ENCODE data around the gene SMAD9.
A peak's percentile ranks its signal among the peaks of the same experiment; 100 is the strongest.

Gene SMAD9

GRCh38 chr13:36919833-36920615 lies at the start of gene SMAD9:
Gene SMAD9, minus strand, starts transcription at chr13:36920238. Its CDS starts 40,549 bp downstream, at chr13:36879689.
- DNase-seq (ENCODE audit: low spot score): peak; percentile 81

GRCh38 chr13:36966404-36966803 lies 46.4 kb upstream of the SMAD9 start:
- no peak for DNase-seq (ENCODE audit: low spot score)

- no peak for DNase-seq (ENCODE audit: low spot score)
These were observed 45.7 kb upstream of the SMAD9 start for GRCh38 chr13:36965767-36966166.

GRCh38 chr13:36959456-36960116 lies 39.5 kb upstream of the SMAD9 start:
- DNase-seq (ENCODE audit: low spot score): no peak

- no peak for DNase-seq (ENCODE audit: low spot score)
These were observed 34.5 kb upstream of the SMAD9 start for GRCh38 chr13:36954542-36954941.

GRCh38 chr13:36950920-36951319 lies 30.9 kb upstream of the SMAD9 start:
- DNase-seq (ENCODE audit: low spot score): no peak

- no peak for DNase-seq (ENCODE audit: low spot score)
These were observed 30.3 kb upstream of the SMAD9 start for GRCh38 chr13:36950330-36950729.

- no peak for DNase-seq (ENCODE audit: low spot score)
These were observed 25.0 kb upstream of the SMAD9 start for GRCh38 chr13:36945078-36945477.

GRCh38 chr13:36925603-36926002 lies 5.6 kb upstream of the SMAD9 start:
- no peak for DNase-seq (ENCODE audit: low spot score)

- no peak for DNase-seq (ENCODE audit: low spot score)
These were observed 4.0 kb upstream of the SMAD9 start for GRCh38 chr13:36924001-36924400.

- DNase-seq (ENCODE audit: low spot score): no peak
These were observed 1.7 kb upstream of the SMAD9 start for GRCh38 chr13:36921631-36922301.

GRCh38 chr13:36920616-36921185 lies 663 bp upstream of the SMAD9 start:
- DNase-seq (ENCODE audit: low spot score): no peak

- DNase-seq (ENCODE audit: low spot score): peak; percentile 59
These were observed 736 bp downstream of the SMAD9 start for GRCh38 chr13:36919171-36919832.

GRCh38 chr13:36918246-36919131 lies 1.5 kb downstream of the SMAD9 start:
- DNase-seq (ENCODE audit: low spot score): no peak

- no peak for DNase-seq (ENCODE audit: low spot score)
These were observed 2.7 kb downstream of the SMAD9 start for GRCh38 chr13:36917311-36917710.

- no peak for DNase-seq (ENCODE audit: low spot score)
These were observed 4.0 kb downstream of the SMAD9 start for GRCh38 chr13:36915896-36916640.

- DNase-seq (ENCODE audit: low spot score): no peak
These were observed 4.9 kb downstream of the SMAD9 start for GRCh38 chr13:36915106-36915505.

- no peak for DNase-seq (ENCODE audit: low spot score)
These were observed 5.4 kb downstream of the SMAD9 start for GRCh38 chr13:36914648-36915047.

GRCh38 chr13:36913463-36913862 lies 6.6 kb downstream of the SMAD9 start:
- DNase-seq (ENCODE audit: low spot score): no peak

GRCh38 chr13:36912973-36913372 lies 7.1 kb downstream of the SMAD9 start:
- no peak for DNase-seq (ENCODE audit: low spot score)
